Left forelimb (tissue), 1 donor: ENCODE measurements around the gene AKT1.

Experiments
- DNase-seq: peaks from one replicate; pipeline ENCODE4 v3.0.0-alpha.2; 2018; ENCODE audit warnings: low spot score

Gene AKT1

GRCh38 chr14:104786091-104786586, 9.4 kb downstream of the AKT1 start:
- DNase-seq = no peak

GRCh38 chr14:104785708-104786080, 9.9 kb downstream of the AKT1 start:
- DNase-seq = no peak

GRCh38 chr14:104784846-104785707, 10.5 kb downstream of the AKT1 start:
- DNase-seq = no peak

GRCh38 chr14:104784218-104784568, 11.4 kb downstream of the AKT1 start:
- DNase-seq = no peak

DNA sequence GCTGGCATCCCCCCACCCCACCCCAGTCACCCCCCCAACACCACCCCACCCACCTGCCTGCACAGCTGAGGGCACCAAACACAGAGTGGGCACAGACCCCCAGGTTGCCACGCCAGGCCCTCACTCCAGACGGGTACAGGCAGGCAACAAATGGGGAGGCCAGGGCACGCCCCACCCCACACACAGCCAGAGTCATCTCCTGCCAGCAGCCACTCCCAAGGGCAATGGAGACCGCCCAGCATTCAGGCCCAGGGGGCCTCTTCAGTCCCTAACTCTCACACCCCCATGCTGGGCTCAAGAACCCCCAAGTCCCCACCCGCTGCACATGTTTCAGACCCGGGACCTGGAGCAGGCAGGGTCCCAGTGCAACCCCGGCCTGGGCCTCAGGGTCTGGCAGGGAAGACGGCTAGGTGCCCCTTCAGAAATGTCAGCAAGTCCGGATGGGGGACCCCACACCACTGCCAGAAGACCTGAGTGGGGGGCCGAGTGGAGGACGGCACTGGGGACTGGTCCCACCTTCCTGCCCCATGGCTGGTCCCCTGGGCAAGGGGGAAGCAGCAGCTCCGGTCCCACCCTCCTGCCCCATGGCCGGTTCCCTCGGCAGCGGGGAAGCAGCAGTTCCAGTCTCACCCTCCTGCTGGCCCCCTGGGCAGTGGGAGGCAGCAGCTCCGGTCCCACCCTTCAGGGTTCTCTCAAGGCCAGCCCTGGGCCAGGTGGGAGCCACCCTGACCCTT, 11.9 kb downstream of the AKT1 start:
- no peak for DNase-seq

DNA sequence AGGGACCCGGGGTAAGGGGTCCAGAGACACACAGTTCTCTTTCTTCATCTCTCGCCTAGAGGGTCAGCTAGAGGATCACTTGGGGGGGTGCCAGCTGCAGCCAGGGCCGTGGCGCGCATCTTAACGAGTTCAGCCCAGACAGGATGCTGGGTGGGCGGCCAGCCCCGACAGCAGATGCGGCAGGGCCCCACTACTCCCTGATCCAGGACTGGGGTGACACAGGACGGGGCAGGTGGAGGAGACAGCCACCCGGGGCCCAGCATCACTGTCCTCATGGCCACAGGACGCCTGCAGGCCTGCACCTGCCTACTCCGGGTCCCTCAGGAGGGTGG, 12.8 kb downstream of the AKT1 start:
- no peak for DNase-seq

- no peak for DNase-seq
Observed at GRCh38 chr14:104782086-104782807, 13.3 kb downstream of the AKT1 start.

- no peak for DNase-seq
Observed at GRCh38 chr14:104781271-104782077, 14.1 kb downstream of the AKT1 start.

- DNase-seq = no peak
Observed at GRCh38 chr14:104780513-104781030, 15.0 kb downstream of the AKT1 start.

DNA sequence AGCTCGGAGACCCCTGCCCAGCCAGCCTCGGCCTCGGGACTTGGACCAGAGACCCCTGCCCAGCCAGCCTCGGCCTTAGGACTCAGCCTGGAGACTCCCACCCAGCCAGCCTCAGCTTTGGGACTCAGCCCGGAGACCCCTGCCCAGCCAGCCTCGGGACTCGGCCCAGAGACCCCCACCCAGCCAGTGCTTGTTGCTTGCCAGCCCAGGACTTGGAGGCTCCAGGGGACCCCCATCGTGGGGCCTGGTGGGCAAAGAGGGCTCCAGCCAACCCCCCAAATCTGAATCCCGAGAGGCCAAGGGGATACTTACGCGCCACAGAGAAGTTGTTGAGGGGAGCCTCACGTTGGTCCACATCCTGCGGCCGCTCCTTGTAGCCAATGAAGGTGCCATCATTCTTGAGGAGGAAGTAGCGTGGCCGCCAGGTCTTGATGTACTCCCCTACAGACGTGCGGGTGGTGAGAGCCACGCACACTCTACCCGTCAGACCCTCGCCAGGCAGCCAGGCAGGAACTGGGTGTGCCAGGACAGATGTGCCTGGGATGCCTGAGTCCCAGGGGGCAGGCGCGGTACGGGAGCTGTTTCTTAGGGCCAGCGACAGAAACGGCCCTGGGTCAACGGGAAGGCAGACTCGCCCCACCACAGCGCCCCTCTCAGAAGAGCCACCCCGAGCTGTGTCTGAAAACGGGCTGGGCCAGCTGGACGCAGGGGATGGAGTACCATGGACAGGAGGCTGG, 15.6 kb downstream of the AKT1 start:
- DNase-seq = no peak

- DNase-seq = no peak
Observed at GRCh38 chr14:104778694-104779331, 16.7 kb downstream of the AKT1 start.

- DNase-seq = no peak
Observed at GRCh38 chr14:104777808-104778249, 17.7 kb downstream of the AKT1 start.

DNA sequence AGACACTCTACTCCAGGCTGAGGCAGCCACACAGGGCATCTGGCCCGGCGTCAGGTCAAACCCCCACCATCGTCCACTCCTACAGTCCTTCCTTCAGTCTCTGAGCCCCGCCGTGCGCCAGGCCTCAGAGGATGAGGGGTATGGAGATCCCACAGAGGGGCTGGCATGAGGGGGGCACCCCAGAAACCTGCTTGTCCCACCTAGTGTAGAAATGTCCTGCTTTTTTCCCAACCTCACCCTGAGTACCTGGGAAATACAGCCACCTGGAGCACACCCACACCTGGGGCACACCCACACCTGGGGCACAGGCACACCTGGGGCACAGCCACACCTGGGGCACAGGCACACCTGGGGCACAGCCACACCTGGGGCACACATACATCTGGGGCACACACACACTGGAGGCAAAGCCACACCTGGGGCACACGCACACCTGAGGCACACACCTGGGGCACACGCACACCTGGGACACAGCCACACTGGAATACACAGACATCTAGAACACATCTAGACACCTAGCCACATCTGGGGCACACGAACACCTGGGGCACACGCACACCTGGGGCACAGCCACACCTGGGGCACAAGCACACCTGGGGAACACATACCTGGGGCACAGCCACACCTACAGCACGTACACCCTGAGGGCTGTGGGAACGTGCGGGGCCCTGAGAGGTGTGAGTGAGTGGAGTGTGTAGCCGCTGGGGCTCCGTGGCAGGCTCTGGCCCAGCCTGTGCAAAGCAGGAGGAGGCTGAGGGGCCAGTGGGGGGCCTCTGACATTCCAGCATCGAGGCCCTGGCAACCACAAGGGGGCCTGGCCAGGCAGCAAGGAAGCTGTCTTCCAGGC, 18.4 kb downstream of the AKT1 start:
- no peak for DNase-seq

DNA sequence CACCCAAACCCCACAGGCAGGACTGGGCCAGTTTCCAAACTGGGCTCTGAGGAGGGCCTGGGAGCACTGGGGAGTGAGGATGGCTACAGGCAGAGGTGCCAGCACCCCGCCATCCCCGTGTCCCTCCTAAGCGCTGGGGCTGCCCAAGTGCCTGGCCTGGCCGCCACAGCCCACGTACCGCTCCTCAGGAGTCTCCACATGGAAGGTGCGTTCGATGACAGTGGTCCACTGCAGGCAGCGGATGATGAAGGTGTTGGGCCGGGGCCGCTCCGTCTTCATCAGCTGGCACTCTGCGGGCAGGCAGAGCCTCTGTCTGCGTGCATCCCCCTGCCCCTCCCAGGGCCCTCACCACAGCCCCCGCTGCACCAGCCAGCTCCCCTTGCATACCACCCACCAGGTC, 19.1 kb downstream of the AKT1 start:
- no peak for DNase-seq

DNA sequence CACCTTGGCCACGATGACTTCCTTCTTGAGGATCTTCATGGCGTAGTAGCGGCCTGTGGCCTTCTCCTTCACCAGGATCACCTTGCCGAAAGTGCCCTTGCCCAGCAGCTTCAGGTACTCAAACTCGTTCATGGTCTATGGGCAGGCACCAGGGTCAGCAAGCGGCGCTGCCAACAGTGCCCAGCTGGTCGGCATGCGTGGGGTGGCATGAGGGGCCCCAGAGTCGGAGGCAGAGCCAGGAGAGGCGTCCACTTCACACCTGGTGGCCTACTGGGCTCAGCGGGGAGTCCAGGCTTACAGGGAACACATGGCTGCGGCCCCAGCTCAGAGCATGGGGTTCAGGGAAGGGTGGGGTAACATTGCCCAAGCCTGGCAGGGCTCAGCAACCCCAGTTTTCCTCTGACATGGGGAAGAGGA, 20.5 kb downstream of the AKT1 start:
- no peak for DNase-seq

DNA sequence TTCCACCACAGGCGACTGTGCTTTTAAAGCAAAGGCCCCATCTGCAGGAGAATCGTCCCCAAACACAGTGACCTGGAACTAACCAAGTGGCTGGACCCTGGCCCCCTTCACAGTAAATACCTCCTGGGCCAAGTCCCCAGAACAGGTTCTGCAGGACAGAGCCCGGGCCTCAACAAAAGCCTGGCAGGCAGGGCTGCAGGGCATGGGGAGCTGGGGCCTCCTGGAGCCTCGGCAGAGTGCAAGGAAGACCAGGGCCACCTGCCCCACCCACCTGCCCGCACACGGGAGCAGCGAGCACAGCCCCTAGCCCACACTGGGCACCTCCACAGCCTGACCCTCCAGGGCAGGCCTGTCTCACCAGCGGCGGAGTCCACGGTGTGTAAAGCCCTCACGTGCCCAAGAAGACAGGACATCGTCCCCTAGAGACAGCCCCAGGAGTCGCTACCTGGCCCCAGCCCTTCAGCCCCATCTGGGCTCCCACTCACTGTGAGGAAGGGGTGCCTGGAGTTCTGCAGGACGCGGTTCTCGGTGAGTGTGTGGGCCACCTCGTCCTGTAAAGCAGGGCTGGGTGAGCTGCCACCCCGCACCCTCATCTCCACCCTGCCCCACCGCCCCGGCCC, 21.0 kb downstream of the AKT1 start:
- DNase-seq = no peak

DNA sequence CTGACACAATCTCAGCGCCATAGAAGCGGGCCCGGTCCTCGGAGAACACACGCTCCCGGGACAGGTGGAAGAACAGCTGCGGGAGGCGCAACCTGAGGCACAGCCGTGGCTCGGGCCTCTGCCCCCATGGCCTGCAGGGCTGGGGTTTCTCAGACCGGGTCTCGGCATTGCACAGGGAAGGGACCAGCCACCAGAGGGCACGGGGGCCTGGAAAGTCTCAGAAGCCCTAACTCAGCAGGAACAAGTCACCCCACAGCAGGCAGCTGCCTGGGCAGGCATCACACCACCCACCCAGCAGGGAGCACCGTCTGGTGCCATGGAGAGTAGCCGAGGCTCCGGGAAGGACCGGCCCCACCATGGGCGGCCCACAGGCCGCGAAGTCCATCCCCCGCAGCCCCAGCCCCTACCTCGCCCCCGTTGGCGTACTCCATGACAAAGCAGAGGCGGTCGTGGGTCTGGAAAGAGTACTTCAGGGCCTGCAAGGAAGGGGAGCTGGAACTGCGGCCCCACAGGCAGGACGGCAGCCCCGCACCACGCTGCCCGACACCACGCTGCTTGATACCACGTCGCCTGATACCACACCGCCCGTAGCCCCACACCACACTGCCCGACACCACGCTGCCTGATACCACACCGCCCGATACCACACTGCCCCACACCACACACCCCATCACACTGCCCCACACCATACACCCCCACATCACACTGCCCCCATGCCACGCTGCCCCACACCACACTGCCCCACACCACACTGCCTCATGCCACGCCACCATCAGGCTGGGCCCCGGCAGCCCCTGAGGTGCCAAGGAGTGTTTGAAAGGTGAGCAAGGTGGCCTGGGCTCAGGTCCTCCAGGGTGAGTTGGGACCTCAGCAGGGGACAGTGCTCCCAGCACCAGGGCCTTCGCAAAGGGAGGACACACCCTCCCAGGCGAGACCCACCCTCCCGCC, 21.8 kb downstream of the AKT1 start:
- DNase-seq = no peak
